Activated T-cell treated with anti-CD3 and anti-CD28 coated beads, Interleukin-2, amount 50 U/mL, for 1 hour (primary cell): ENCODE data around the gene MYOD1.
A peak's percentile ranks its signal among the peaks of the same experiment; 100 is the strongest.

Source experiments
- DNase-seq: peaks from one replicate; pipeline ENCODE4 v3.0.0-alpha.2; 2020

The MYOD1 gene

DNA sequence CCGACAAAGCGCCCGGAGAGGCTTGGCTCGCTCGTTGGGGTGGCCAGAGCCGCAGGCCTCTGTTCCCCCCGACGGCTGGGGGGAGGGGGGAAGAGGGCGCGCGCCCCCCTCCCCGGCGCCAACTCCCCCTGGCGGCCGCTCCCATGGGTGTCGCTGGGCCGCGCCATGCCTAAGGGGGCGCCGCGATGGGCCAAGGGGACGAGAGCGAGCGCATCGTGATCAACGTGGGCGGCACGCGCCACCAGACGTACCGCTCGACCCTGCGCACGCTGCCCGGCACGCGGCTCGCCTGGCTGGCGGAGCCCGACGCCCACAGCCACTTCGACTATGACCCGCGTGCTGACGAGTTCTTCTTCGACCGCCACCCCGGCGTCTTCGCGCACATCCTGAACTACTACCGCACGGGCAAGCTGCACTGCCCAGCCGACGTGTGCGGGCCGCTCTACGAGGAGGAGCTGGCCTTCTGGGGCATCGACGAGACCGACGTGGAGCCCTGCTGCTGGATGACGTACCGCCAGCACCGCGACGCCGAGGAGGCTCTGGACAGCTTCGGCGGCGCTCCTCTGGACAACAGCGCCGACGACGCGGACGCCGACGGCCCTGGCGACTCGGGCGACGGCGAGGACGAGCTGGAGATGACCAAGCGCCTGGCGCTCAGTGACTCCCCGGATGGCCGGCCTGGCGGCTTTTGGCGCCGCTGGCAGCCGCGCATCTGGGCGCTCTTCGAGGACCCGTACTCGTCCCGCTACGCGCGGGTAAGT lies 16.6 kb downstream of the MYOD1 start:
- DNase-seq = no peak

DNA sequence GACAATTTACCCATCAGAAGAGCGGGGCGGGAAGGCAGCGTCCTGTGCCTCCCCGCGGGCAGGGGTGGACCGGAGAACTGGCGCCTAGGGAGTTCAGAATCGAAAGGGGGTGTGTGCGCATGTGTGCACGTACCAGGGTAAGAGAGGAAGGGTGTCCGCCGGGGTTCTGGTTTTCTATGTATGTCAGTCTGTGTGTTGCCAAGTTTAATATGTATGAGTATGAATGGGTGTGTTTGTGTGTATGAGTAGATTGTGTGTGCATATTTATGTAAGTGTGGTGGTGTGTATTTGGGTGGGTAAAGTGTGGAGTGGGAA lies 17.2 kb downstream of the MYOD1 start:
- DNase-seq = no peak

DNA sequence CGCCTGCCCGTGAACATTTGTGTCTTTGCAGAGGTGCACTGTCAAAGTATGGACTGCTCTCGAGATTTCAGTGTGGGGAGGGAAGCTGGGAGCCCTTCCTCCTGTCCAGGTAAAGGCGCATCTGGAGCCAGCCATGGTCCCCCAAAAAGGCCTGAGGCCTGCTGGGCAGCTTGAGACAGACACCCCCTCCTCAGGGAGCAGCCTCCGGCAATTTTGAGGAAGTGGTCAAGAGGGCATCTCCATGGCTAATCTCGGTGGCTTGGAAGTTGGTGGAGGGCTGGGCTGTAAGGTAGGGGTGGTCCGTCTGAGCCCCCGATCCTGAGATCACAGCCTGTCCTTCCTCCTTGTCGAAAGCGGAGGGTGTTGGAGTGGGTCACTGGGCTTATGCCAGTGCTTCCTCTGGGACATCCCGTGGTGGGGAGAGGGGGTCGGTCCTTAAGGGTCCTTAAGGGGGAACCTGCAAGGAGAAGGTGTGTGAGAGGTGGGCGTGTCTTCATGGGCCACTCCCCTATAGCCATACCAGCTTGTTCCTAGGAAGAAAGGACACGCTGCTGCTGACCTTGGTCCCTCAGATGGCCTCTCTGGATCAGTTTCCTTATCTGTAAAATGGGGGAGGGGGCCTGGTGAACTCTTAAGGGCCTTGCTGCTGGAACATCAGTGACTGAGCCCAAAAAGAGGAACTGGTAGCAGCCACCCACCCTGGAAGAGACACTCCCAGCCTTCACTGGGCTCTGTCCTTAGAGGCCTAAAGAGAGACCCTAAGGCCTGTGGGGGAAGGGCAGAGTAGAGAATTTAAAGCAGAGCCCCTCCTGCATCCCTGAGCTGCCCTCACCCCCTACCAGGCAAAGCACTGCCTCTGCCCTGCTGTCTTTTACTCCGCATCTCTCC lies 17.8 kb downstream of the MYOD1 start:
- no peak for DNase-seq

- DNase-seq = no peak
These were observed 19.0 kb downstream of the MYOD1 start for GRCh38 chr11:17738151-17738973.

- no peak for DNase-seq
These were observed 20.6 kb downstream of the MYOD1 start for GRCh38 chr11:17739945-17740338.

GRCh38 chr11:17740649-17741235 lies 21.4 kb downstream of the MYOD1 start:
- DNase-seq = no peak

DNA sequence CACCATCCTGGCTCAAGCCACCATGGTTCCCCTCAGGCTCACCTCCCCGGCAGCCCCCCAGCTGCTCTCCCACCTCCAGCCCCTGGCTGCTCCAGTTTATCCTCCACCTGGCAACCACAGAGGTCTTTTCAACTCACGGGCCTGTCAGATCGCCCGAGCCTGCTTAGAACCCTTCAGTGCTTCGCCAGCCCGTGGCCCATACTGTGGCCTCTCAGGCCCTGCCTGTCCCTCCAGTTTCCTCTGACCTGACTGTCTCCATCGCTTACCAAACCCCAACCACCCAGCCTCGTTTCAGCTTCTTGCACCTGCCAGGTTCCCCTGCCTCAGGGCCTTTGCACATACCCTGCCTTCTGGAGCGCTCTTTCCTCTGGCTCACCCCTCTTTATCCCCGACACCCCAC lies 22.1 kb downstream of the MYOD1 start:
- no peak for DNase-seq

GRCh38 chr11:17742019-17742418 lies 22.6 kb downstream of the MYOD1 start:
- no peak for DNase-seq

DNA sequence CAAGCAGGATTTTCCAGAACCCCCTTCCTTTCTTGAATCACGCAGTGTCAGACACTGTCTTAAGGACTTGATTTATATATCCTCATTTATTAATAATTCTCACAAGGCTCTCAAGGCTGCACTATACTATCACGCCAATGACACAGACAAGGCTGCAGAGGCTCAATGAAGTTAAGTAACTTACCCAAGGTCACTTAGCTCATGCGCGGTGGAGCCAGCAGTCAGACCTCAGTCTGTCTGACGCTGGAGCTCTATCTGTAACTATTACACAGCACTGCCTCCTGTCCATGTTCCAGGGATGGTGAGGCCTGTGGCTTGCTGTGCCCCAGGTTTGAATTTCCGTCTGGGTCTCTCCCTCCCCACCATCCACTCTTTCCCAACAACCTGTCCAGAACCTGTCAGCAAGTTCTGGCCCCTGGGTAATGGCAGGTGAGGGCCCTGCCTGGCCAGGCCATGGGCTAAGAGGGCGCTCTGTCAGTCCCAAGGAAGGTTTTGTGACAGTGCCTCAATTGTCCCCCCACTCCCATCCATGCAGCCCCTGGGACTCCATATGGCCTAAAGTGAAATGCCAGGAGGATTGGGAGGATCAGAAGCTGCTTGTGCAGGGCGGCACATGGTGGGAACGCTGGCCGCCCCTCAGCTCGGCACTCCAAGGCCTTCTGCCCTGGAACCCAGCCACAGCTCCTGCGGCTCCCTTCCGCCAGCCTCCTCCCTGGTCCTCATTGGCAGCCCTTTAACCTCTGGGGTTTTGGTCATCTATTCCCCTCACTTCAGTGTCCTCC lies 23.8 kb downstream of the MYOD1 start:
- DNase-seq = peak; percentile 5

DNA sequence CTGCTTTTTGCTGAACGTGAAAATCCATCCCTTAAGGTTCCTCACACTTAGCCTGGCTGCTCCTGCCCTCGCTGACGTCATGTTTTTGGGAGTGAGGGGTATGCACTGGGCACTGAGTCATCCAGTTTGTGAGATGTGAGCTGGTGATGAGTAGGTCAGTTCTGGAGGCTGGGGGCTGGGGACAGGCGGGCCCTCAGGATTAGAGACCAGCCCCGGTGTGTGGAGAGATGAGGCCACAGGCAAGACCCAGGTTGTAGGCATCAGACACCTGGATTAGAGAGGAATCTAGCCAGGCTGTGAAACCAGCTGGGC lies 24.4 kb downstream of the MYOD1 start:
- DNase-seq = no peak

GRCh38 chr11:17744151-17744940 lies 25.0 kb downstream of the MYOD1 start:
- peak; percentile 2 for DNase-seq

- DNase-seq = peak; percentile 11
These were observed 25.8 kb downstream of the MYOD1 start for GRCh38 chr11:17745023-17745772.

DNA sequence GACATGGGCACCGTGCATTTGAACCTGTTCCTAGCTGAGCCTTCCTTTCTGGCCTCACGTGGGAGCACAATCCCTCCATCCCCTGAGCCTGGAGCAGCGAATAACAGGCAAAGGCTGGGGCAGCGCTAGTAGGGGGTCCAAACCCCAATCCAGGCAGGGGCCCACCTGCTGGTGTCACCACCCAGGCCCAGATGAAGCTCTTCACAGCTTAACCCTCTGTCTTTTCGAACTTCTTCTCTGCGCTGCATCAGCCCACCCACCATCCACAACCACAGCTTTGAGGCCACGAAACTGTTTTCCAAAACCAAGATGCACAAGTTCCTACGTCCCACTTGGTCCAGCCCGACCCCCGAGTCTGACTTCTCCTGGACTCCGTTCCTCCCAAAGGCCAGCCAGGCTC lies 26.7 kb downstream of the MYOD1 start:
- no peak for DNase-seq

DNA sequence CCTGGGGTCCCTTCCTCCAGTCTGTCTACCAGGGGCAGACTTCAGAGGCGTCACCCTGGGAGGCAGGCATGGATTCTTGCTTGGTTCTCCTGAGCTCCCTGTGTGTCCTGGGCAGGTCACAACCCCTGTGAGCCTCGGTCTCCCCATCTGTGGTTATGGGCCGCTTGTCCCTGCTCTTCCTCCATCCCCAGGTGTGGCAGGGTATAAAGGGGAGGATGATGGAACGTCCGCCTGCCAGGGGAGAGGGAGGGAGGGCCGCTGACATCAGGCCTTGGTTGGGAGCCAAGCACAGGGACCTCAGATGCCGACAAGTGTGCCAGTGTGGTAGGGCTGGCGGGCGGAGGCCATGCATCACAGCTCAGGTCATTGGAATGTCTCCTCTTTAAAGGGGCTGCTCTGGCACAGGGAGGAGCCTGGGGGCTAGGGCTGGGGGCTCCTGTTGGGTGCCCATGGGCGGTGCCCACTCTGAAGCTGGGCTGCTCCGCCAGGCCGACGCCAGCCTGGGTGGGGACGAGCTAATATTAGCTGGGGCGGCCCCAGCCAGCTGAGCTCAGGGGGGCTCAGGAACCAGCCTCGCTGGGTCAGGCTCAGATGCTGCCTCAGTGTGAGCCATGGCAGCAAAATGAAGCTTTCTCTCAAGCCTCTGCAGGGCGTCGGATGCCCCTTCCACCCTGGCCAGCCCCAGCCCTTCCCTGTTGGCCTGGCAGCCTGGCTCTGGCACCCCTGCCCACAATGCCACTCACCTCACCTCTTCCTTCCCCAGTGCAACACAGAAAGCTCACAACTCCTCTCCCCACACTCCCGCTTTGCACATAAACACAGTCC lies 28.0 kb downstream of the MYOD1 start:
- DNase-seq = no peak

DNA sequence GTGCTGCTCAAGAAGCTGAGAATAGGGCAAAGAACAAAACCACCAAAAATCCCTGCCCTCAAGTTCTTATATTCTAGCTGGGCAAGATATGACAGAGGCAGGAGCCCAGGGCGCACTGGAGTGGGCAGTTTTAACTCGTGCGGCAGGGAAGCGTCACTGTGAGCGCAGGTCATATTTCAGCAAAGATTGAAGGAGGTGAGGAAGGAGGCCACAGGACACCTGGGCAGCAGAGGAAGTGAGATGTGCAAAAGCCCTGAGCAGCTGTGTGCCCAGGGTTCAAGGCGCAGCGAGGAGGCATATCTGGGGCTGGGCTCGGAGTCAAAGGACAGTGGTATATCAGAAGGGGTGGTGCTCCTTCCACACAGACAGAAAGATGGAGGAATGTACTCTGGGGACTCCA lies 28.7 kb downstream of the MYOD1 start:
- DNase-seq = no peak

DNA sequence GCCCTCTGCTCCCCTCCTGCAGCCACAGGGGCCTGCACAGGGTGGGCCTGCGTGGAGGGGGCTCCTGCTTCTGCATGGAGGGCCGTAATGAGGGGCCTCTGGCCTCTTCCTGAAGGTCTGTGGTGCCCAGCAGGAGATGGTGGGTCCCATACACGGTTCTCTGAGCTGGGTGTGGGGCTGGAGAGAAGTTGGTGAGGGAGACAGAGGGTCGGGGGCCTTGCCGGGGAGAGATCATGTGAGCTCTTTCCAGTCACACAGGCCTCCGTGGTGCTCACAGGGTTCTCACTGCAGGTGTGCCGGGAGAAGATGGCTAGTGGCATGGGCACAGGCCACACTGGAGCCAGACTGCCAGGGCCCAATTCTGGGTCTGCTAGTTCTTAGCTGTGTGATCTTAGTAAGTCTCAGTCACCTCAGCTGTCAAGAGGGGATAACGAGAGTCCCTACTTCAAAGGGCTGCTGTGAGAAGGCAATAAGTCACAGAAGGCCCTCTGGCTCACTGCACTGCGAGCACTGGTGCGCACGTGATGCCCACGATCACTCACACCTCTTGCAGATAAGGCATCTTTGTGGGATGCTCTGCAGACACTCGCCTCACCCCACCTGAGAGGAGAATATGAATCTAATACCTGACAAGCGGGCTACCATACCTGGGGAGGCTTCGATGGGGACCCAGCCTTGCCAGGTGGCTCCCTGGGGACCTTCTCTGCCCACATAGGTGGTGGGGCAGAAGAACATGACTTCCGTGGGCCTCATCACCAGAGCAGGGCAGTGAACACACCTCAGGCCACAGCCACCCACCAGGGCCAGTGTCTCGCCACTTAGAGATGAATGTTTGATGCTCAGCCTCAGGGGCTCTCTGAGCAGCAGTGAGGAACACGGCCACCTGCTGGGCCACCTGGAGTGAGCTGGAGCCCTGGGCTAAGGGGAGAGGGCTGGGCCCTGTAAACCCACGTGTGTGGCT lies 29.7 kb downstream of the MYOD1 start:
- DNase-seq = no peak

DNA sequence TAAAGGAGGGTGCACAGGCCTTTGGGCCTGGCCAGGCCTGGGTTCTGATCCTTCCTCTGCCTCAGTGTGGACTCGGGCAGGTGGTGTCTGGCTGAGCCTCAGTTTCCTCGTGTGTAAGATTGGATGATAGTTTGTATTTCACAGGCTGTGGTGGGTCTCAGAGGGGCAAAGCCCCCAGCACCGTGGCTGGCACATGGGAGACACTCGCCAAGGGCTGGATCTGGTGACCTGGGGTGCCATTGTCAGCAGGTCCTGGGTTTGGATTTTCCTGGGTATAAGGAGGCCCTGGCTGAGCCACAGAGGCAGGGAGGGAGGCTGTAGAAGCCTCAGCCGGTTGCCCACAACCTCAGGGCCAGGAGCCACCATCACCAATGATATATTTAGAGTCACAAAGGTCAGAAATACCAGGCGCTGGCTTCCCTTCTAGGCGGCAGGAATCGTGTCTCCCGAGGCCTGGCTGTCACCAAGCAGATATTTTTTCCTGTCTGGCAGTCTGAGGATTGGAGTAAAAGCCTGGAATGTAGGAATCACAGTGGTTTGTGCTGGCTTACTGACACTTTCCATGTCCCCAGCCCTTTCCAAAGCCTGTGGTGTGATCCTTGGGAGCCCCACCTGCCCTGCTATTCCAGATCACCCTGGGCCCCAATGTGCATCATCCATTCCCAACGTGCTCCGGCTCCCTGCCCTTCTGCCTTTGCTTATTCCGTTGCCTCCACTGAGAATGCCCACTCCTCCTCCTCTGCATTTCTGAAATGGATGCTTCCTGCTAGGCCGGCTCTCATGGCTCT lies 30.8 kb downstream of the MYOD1 start:
- DNase-seq = no peak

- no peak for DNase-seq
These were observed 31.4 kb downstream of the MYOD1 start for GRCh38 chr11:17750801-17751165.
